Sciatic nerve (tissue), 2 donors: ENCODE data around the gene POT1. TPM values are rescaled to one million over a fixed set of nuclear protein-coding genes. Genes with fewer than 3 reads are reported as not detected.
A peak's percentile ranks its signal among the peaks of the same experiment; 100 is the strongest.

Experiments used
- ATAC-seq: fragments of 200-7000 bp; cut with Tn5 transposase; one replicate; pipeline ENCODE4 v1.9.1; 2020; ENCODE audit warnings: mild to moderate bottlenecking, moderate library complexity
- DNase-seq: peaks from one replicate; pipeline ENCODE4 v3.0.0-alpha.2; 2020; ENCODE audit warnings: low spot score
- intact Hi-C: fragments of 100-400 bp; cut with DNase I; formaldehyde crosslinking; loops from one replicate; pipeline ENCODE4 v1.14.2; 2022
- total RNA-seq: library from RNA; stranded (reverse); fragmentation: NEBNext Ultra II Directional; extraction: Animal tissue kit (Norgen Biotek cat#: 25700); gene quantifications from one replicate; pipeline ENCODE4 v1.2.1, GENCODE V29; 2021
- donor health status: DM: no; HTN: no; CAD: no.
- donor health status: DM: no; HTN: no; CAD: no.

Gene POT1
- total RNA-seq, 1 donor from 2014 or later: 33.8 TPM

GRCh38 chr7:124818807-124819206, 110.8 kb downstream of the POT1 start:
- ATAC-seq (no peak), DNase-seq (no peak)
- intact Hi-C loops: no loop called here

- DNase-seq (no peak), ATAC-seq (no peak)
- intact Hi-C loops: no loop called here
These were observed 115.4 kb downstream of the POT1 start for GRCh38 chr7:124813994-124814798.

- intact Hi-C loops: no loop called here
- ATAC-seq (no peak), DNase-seq (no peak)
These were observed 116.9 kb downstream of the POT1 start for GRCh38 chr7:124812764-124813163.

- intact Hi-C loops: no loop called here
- DNase-seq: no peak
- ATAC-seq: no peak
These were observed 118.3 kb downstream of the POT1 start for GRCh38 chr7:124811341-124811740.

GRCh38 chr7:124810605-124811004, 119.0 kb downstream of the POT1 start:
- intact Hi-C loops: no loop called here
- DNase-seq (no peak), ATAC-seq (no peak)

GRCh38 chr7:124808206-124808605, 121.4 kb downstream of the POT1 start:
- intact Hi-C loops: no loop called here
- no peak for ATAC-seq
- DNase-seq: no peak

GRCh38 chr7:124801330-124801895, 128.2 kb downstream of the POT1 start:
- intact Hi-C loops: no loop called here

GRCh38 chr7:124800386-124800785, 129.2 kb downstream of the POT1 start:
- ATAC-seq (no peak), DNase-seq (no peak)
- intact Hi-C loops: no loop called here

More at GRCh38 chr7:124801330-124801895, 128.2 kb downstream of the POT1 start:
- DNase-seq (no peak), ATAC-seq (no peak)

GRCh38 chr7:124799448-124799847, 130.2 kb downstream of the POT1 start:
- ATAC-seq (no peak), DNase-seq (no peak)
- intact Hi-C loops: no loop called here

GRCh38 chr7:124796771-124797170, 132.9 kb downstream of the POT1 start:
- intact Hi-C loops: no loop called here
- DNase-seq (no peak), ATAC-seq (no peak)

GRCh38 chr7:124792696-124793095, 136.9 kb downstream of the POT1 start:
- DNase-seq: no peak
- ATAC-seq: no peak
- intact Hi-C loops: no loop called here

GRCh38 chr7:124792002-124792401, 137.6 kb downstream of the POT1 start:
- ATAC-seq: no peak
- DNase-seq: no peak
- intact Hi-C loops: no loop called here

- no peak for DNase-seq
- intact Hi-C loops: no loop called here
- ATAC-seq: no peak
These were observed 138.2 kb downstream of the POT1 start for GRCh38 chr7:124791426-124791825.

GRCh38 chr7:124790645-124791044, 139.0 kb downstream of the POT1 start:
- intact Hi-C loops: no loop called here
- DNase-seq: no peak
- ATAC-seq: no peak

- intact Hi-C loops: no loop called here
- no peak for ATAC-seq
- no peak for DNase-seq
These were observed 143.6 kb downstream of the POT1 start for GRCh38 chr7:124785994-124786393.

GRCh38 chr7:124784879-124785818, 144.5 kb downstream of the POT1 start:
- ATAC-seq (peak; percentile 67), DNase-seq (peak; percentile 57)
- intact Hi-C loops: no loop called here

GRCh38 chr7:124783271-124783670, 146.4 kb downstream of the POT1 start:
- ATAC-seq (no peak), DNase-seq (no peak)
- intact Hi-C loops: no loop called here

- no peak for DNase-seq
- intact Hi-C loops: no loop called here
- ATAC-seq: no peak
These were observed 147.5 kb downstream of the POT1 start for GRCh38 chr7:124781907-124782734.

GRCh38 chr7:124781418-124781817, 148.2 kb downstream of the POT1 start:
- intact Hi-C loops: no loop called here
- no peak for DNase-seq
- no peak for ATAC-seq
